Pancreas (tissue), 10 donors: ENCODE measurements around the gene IMMP2L. TPM values are rescaled to one million over a fixed set of nuclear protein-coding genes. Genes with fewer than 3 reads are reported as not detected.
"Not testable (repeated sequence)": the region's sequence is repeated elsewhere in the genome, so short reads cannot be mapped to it uniquely, and the experiment has no call there.

Source experiments
- ATAC-seq, 4 donors: fragments of 200-7000 bp; cut with Tn5 transposase; one replicate each; pipeline versions ENCODE4 v1.8.0 to v1.9.1; 2020; ENCODE audit warnings: mild to moderate bottlenecking in 4 of 4, moderate library complexity in 4 of 4
- DNase-seq, 6 donors: peaks; one replicate each; pipeline ENCODE4 v3.0.0-alpha.2; 2020
- FAIRE-seq: peaks from 2 replicates; lab custom pipeline; 2012; peaks lifted over from hg19 to GRCh38; lab: Jason Lieb, UNC
- H3K27ac ChIP-seq, 4 donors: fragments of 200-600 bp; sonication (generic); 1 replicate in 3 of 4; 2 replicates in 1 of 4; pipeline versions ENCODE4 v1.5.0 to v1.8.0; 2020
- H3K27me3 ChIP-seq, 4 donors: fragments of 200-600 bp; one replicate each; pipeline ENCODE4 v1.8.0; 2021
- H3K36me3 ChIP-seq, 3 donors: fragments of 200-600 bp; sonication (generic) in 1 of 3; one replicate each; pipeline versions ENCODE4 v1.5.0 to v1.8.0; 2020 to 2021
- H3K4me1 ChIP-seq, 3 donors: fragments of 200-600 bp; one replicate each; pipeline ENCODE4 v1.8.0; 2021
- H3K4me3 ChIP-seq, 4 donors: fragments of 200-600 bp; sonication (generic) in 2 of 4; one replicate each; pipeline versions ENCODE4 v1.5.0 to v1.8.0; 2020 to 2021
- H3K9me3 ChIP-seq, 4 donors: fragments of 200-600 bp; one replicate each; pipeline ENCODE4 v1.8.0; 2021
- CTCF ChIP-seq, 4 donors: fragments of 200-600 bp; sonication (generic) in 3 of 4; IDR thresholded peaks; one replicate each; pipeline versions ENCODE4 v1.5.0 to v1.8.0; 2021; ENCODE audit warnings: antibody characterized with exemption in 4 of 4
- WGBS, 2 donors: extraction: QIAGEN DNeasy Blood & Tissue Kit; methylation state at CpG; one replicate each; pipeline ENCODE4 v1.1.7; 2013; 5-methylcytosine and 5-hydroxymethylcytosine counted together
- intact Hi-C, 3 donors: fragments of 100-400 bp; cut with DNase I; formaldehyde crosslinking; loops; one replicate each; pipeline versions ENCODE4 v1.11.1 to v1.14.2; 2022
- polyA plus RNA-seq, 2 donors: library from polyadenylated mRNA; stranded (reverse); fragments of 200-250 nt; gene quantifications; one replicate each; pipeline ENCODE4 v1.2.3, GENCODE V29; 2013
- total RNA-seq, 6 donors: library from RNA; stranded (reverse); fragmentation: NEBNext Ultra II Directional in 4 of 6; extraction: Animal tissue kit (Norgen Biotek cat#: 25700) in 4 of 6; gene quantifications; one replicate each; pipeline versions ENCODE4 v1.2.1 to v1.2.4, GENCODE V29; 2021 to 2023
- donor health status: healthy with polysubstance abuse.
- donor health status: DM: no; HTN: no; CAD: no; lungs with moderate emphysema.
- donor health status: DM: no; HTN: no; CAD: no.
- donor health status: control.
- donor health status: control.
- donor health status: Bipolar disorder and iron deficiency.
- donor health status: DM: yes; HTN: yes; CAD: no.
- donor health status: DM: no; HTN: no; CAD: no.
- donor health status: DM: no; HTN: no; CAD: no.
- donor health status: DM: yes; HTN: yes; CAD: no.

The IMMP2L gene
- total and polyA plus RNA-seq, 8 donors, result 7.3 to 30.0 (median 12.9) TPM

- DNase-seq (no peak), FAIRE-seq (no peak), ATAC-seq (no peak)
- no peaks in the 10 kb centered on the region for H3K36me3 ChIP-seq
- WGBS, 2 donors, result 78 to 80% methylated on average over 5 of the region's 5 CpGs
- intact Hi-C loops, result no loop called here
- H3K4me1 ChIP-seq, result no peaks in the 10 kb centered on the region
- H3K4me3 ChIP-seq, result no peak overlapping the region
- H3K27ac ChIP-seq, result no peak overlapping the region
- H3K27me3 ChIP-seq, result no peaks in the 10 kb centered on the region
- H3K9me3 ChIP-seq, result no peaks in the 10 kb centered on the region
- no peak for TF ChIP-seq CTCF (IDR thresholded peaks at IDR 0.05)
Observed at GRCh38 chr7:111274857-111275256, 287.4 kb downstream of the IMMP2L start.

- Histone ChIP-seq H3K4me3 (no peak overlapping the region), H3K27ac (no peak overlapping the region), H3K27me3 (no peaks in the 10 kb centered on the region), H3K36me3 (no peaks in the 10 kb centered on the region), H3K9me3 (no peaks in the 10 kb centered on the region), H3K4me1 (no peaks in the 10 kb centered on the region)
- DNase-seq (no peak), ATAC-seq (no peak), FAIRE-seq (no peak)
- intact Hi-C loops, result no loop called here
- no peak for TF ChIP-seq CTCF (IDR thresholded peaks at IDR 0.05)
Observed at GRCh38 chr7:111272092-111272491, 290.2 kb downstream of the IMMP2L start.

- H3K4me3 ChIP-seq, H3K9me3 ChIP-seq, FAIRE-seq, H3K36me3 ChIP-seq, intact Hi-C loops, H3K4me1 ChIP-seq, ATAC-seq, H3K27me3 ChIP-seq, H3K27ac ChIP-seq, DNase-seq: not testable (repeated sequence)
- WGBS, 2 donors, result 92% methylated on average over 2 of the region's 2 CpGs
Observed at GRCh38 chr7:111270794-111271193, 291.5 kb downstream of the IMMP2L start.

DNA sequence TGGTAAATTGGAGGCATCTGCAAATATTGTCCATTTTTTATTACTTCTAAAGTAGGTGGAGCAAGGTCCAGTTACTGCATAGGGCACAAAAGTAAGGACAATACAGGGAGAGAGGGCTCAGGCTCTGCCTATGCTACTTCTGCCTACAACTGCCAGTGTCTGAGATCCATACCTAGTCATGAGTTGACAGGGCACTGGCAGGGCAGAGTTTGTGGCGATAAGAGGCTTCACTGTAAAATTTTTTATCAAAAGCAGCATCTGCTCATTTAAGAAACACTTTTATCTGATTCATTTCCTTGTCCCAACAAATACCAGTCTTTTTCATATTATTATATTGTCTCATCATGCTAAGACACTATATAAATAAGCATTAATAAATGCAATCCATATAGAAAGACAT, 293.4 kb downstream of the IMMP2L start:
- Histone ChIP-seq H3K9me3 (no peaks in the 10 kb centered on the region), H3K27me3 (no peaks in the 10 kb centered on the region), H3K27ac (no peak overlapping the region), H3K4me3 (no peak overlapping the region), H3K4me1 (no peaks in the 10 kb centered on the region), H3K36me3 (no peaks in the 10 kb centered on the region)
- TF ChIP-seq CTCF (IDR thresholded peaks at IDR 0.05), result no peak
- intact Hi-C loops, result no loop called here
- WGBS, 2 donors, result 93 to 96% methylated on average over 1 of the region's 1 CpG
- DNase-seq (no peak), FAIRE-seq (no peak), ATAC-seq (no peak)

GRCh38 chr7:111266613-111267012, 295.7 kb downstream of the IMMP2L start:
- DNase-seq (no peak), FAIRE-seq (no peak), ATAC-seq (peak in 1 of 4 donors; percentile 29)
- H3K4me1 ChIP-seq, result no peaks in the 10 kb centered on the region
- H3K27ac ChIP-seq, result no peak overlapping the region
- H3K36me3 ChIP-seq, result no peaks in the 10 kb centered on the region
- H3K4me3 ChIP-seq, result no peak overlapping the region
- intact Hi-C loops, result no loop called here
- H3K9me3 ChIP-seq, result no peaks in the 10 kb centered on the region
- H3K27me3 ChIP-seq, result no peaks in the 10 kb centered on the region
- WGBS, 2 donors, result 60 to 68% methylated on average over 2 of the region's 2 CpGs
- no peak for TF ChIP-seq CTCF (IDR thresholded peaks at IDR 0.05)

- ATAC-seq (no peak), DNase-seq (no peak), FAIRE-seq (no peak)
- H3K4me3 ChIP-seq, result no peak overlapping the region
- no peak overlapping the region for H3K27ac ChIP-seq
- no peaks in the 10 kb centered on the region for H3K4me1 ChIP-seq
- H3K9me3 ChIP-seq, result no peaks in the 10 kb centered on the region
- intact Hi-C loops, result no loop called here
- no peaks in the 10 kb centered on the region for H3K36me3 ChIP-seq
- TF ChIP-seq CTCF (IDR thresholded peaks at IDR 0.05), result no peak
- no peaks in the 10 kb centered on the region for H3K27me3 ChIP-seq
Observed at GRCh38 chr7:111265394-111265793, 296.9 kb downstream of the IMMP2L start.
